ENCODE data around the gene SMARCAL1. TPM values are rescaled to one million over a fixed set of nuclear protein-coding genes. Genes with fewer than 3 reads are reported as not detected.

Gene SMARCAL1
- total and polyA plus RNA-seq, 2 of the 13 experiments (the other 11 are each of a cell fraction or from before 2014, with no cell fraction given) = 12.7 to 21.3 TPM

- Histone ChIP-seq H3K27me3 (ENCODE audit: control insufficient read depth in 1 of 2, insufficient read depth in 2 of 2, low read length in 2 of 2) (peaks cover 0 to 5% of the 10 kb centered on the region in 2 experiments; a peak in 1 of 5 replicates), H3K36me3 (replicated peaks in 1 of 2; ENCODE audit: control insufficient read depth in 1 of 2, insufficient read depth in 2 of 2, low read length in 2 of 2) (peaks cover 8 to 63% of the 10 kb centered on the region in 2 experiments), H3K4me3 (replicated peaks in 1 of 3; ENCODE audit: insufficient read depth in 1 of 3, low read depth in 2 of 3, low read length in 3 of 3) (no peak overlapping the region), H3K9ac (ENCODE audit: insufficient read depth, low read depth, low read length) (no peak overlapping the region), H3K4me1 (ENCODE audit: insufficient read depth, low read length) (peaks cover 48% of the 10 kb centered on the region), H3K79me2 (ENCODE audit: insufficient read depth, low read length) (peaks cover 44% of the 10 kb centered on the region), H3K9me3 (ENCODE audit: low read length) (no peaks in the 10 kb centered on the region), H3K27ac (ENCODE audit: extremely low read length, insufficient read depth, low read length) (no peak overlapping the region), H3K4me2 (ENCODE audit: low read depth, low read length) (0 out of 2 replicates have a peak overlapping the region, but pooled peaks have one; percentile 94), H2AFZ (ENCODE audit: low read length) (no peak overlapping the region), H4K20me1 (ENCODE audit: insufficient read depth, low read length) (peaks cover 63% of the 10 kb centered on the region)
- CTCF ChIA-PET (ENCODE audit: low intra/inter-chr PET ratio, low total read pairs) = no interaction called here
- WGBS (ENCODE audit: low lambda C conversion rate) = 93% methylated on average over 7 of the region's 7 CpGs
- FAIRE-seq = no peak
- no peak for DNase-seq (ENCODE audit: low spot score)
- in situ Hi-C loops (cut with HindIII; ENCODE audit: extremely low pct_ligation_motif_present, low pct_unique_long_range_greater_than_20kb) = loop anchor here (25.0 kb wide), 2 partner anchors 835 to 1010 kb away; no protein-coding TSS in a partner anchor
- no peak for ATAC-seq
- POLR2A ChIA-PET = no interaction called here
- BruUV-seq (replicated peaks) = no TSS peak
- intact Hi-C loops (cut with micrococcal nuclease; ENCODE audit: unreplicated experiment) = loop anchor here (5.0 kb wide), 1 partner anchor 390 kb away; no protein-coding TSS in a partner anchor
- TF ChIP-seq ZNF350 (CRISPR knock-in tag; IDR thresholded peaks at IDR 0.05; ENCODE audit: borderline replicate concordance, low read depth) (no peak), ZNF230 (CRISPR knock-in tag; IDR thresholded peaks at IDR 0.05) (no peak), ZNF563 (CRISPR knock-in tag; IDR thresholded peaks at IDR 0.05) (no peak), ZNF609 (CRISPR knock-in tag; IDR thresholded peaks at IDR 0.05; ENCODE audit: borderline replicate concordance) (no peak), ZFP41 (CRISPR knock-in tag; IDR thresholded peaks at IDR 0.05; ENCODE audit: borderline replicate concordance) (no peak), RBM22 (optimal IDR thresholded peaks at IDR 0.05; ENCODE audit: low read length) (peak; percentile 84), REXO4 (CRISPR knock-in tag; IDR thresholded peaks at IDR 0.05; ENCODE audit: borderline replicate concordance) (no peak), PPARG (CRISPR knock-in tag; conservative IDR thresholded peaks at IDR 0.05) (no peak), NFKB2 (CRISPR knock-in tag; IDR thresholded peaks at IDR 0.05; ENCODE audit: borderline replicate concordance) (no peak), TEF (CRISPR knock-in tag; IDR thresholded peaks at IDR 0.05) (no peak)
- TF ChIP-seq, protein P1, sequence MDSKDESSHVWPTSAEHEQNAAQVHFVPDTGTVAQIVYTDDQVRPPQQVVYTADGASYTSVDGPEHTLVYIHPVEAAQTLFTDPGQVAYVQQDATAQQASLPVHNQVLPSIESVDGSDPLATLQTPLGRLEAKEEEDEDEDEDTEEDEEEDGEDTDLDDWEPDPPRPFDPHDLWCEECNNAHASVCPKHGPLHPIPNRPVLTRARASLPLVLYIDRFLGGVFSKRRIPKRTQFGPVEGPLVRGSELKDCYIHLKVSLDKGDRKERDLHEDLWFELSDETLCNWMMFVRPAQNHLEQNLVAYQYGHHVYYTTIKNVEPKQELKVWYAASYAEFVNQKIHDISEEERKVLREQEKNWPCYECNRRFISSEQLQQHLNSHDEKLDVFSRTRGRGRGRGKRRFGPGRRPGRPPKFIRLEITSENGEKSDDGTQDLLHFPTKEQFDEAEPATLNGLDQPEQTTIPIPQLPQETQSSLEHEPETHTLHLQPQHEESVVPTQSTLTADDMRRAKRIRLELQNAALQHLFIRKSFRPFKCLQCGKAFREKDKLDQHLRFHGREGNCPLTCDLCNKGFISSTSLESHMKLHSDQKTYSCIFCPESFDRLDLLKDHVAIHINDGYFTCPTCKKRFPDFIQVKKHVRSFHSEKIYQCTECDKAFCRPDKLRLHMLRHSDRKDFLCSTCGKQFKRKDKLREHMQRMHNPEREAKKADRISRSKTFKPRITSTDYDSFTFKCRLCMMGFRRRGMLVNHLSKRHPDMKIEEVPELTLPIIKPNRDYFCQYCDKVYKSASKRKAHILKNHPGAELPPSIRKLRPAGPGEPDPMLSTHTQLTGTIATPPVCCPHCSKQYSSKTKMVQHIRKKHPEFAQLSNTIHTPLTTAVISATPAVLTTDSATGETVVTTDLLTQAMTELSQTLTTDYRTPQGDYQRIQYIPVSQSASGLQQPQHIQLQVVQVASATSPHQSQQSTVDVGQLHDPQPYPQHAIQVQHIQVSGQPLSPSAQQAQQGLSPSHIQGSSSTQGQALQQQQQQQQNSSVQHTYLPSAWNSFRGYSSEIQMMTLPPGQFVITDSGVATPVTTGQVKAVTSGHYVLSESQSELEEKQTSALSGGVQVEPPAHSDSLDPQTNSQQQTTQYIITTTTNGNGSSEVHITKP (CRISPR knock-in tag; IDR thresholded peaks at IDR 0.05; ENCODE audit: low read depth) = no peak
- TF ChIP-seq, protein P2, sequence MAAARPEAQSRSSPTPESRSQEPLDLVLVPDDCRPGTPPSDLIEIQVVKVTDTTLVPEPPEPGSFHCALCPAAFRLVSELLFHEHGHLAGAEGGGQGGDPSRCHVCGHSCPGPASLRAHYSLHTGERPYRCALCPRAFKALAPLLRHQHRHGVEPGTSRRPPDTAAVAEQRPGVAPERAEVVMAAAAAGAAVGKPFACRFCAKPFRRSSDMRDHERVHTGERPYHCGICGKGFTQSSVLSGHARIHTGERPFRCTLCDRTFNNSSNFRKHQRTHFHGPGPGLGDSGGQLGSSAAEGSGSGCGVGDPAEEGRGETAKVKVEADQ (CRISPR knock-in tag; IDR thresholded peaks at IDR 0.05; ENCODE audit: borderline replicate concordance) = peak; percentile 70; the same call in 1 of the 2 replicates
Measured at GRCh38 chr2:216502381-216503158, 90.3 kb downstream of the SMARCAL1 start.
